ENCODE data around the gene PRRT2.

DNA sequence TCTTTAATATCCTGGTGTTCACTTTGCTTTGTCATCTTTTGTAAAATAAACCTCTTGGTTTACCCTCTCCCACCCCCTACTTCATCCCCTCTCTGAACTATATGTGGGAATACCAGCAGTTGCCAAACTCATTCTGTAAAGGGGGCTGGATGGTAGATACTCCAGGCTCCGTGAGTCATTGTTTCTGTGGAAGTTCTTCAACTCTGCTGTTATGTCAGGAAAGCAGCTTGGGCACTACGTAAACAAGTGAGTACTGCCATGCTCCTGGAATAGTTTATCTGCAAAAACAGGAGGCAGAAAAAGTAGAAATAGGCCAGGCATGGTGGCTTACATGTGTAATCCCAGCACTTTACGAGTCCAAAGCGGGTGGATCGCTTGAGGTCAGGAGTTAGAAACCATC lies 25.8 kb downstream of the PRRT2 start:
- TF ChIP-seq CTCF (IDR thresholded peaks at IDR 0.05; ENCODE audit: insufficient read depth, low read length, poor library complexity, severe bottlenecking), result no peak
- no peak for TF ChIP-seq EZH2phosphoT487 (conservative IDR thresholded peaks at IDR 0.05; ENCODE audit: low read length)

Measured in SU-DHL-6 (cell line).